GM21786 (cell line): ENCODE data around the gene LRRC8B.
"Not testable (repeated sequence)": the region's sequence is repeated elsewhere in the genome, so short reads cannot be mapped to it uniquely, and the experiment has no call there.

Experiments
- ATAC-seq: cut with Tn5 transposase; IDR thresholded peaks from one replicate; pipeline ENCODE4 v1.9.1; 2021; ENCODE audit not compliant: unreplicated experiment

LRRC8B gene

DNA sequence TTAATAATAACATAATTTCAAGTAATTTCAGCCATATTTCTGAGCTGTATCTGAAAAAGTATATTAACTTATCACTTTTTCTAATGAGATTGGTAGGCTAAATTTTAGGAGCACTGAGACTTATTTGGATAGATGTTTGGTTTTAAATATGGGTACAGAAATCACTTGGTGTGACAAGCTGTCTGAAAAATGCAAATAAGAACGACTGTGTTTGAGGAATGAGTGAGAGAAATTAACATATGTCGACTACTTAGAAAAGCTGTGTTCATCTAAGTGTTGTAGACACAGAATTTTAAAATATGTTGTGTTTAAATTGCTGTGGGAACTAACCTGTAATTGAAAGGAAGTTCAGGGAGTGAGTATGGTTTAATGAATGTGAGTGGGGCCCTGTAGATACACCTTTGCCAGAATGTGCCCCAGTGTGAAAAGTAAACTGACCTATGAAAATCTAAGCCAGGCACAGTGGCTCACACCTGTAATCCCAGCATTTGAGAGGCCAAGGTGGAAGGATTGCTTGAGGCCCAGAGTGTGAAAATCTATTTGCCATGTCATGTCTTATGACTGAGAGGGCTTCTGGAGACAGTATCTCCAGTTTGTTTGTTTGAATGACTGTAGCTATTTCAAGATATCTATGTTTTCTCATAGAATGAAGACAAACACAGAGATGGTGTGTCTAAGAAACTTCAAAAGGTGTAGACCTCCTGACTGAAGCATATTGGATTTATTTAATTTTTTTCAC lies 54.5 kb downstream of the LRRC8B start:
- no peak for ATAC-seq

DNA sequence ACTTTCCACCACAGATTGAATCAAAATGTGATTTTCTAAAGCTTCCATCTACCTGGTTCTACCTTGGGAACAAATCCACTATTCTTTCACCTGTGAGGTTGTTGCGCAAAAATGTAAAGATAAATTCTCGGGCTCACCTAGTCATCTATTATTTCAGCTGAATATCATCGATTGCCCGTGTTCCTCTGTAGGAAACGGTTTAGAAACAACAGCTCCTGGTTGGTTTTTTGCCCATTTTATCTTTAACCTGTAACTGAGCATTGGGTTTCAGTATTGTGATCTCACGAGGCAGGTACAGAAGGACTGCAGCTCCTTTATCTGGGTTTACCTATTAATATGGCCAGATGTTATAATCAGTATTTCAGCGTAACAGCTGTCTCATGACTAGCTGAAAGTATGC lies 55.4 kb downstream of the LRRC8B start:
- ATAC-seq: no peak

DNA sequence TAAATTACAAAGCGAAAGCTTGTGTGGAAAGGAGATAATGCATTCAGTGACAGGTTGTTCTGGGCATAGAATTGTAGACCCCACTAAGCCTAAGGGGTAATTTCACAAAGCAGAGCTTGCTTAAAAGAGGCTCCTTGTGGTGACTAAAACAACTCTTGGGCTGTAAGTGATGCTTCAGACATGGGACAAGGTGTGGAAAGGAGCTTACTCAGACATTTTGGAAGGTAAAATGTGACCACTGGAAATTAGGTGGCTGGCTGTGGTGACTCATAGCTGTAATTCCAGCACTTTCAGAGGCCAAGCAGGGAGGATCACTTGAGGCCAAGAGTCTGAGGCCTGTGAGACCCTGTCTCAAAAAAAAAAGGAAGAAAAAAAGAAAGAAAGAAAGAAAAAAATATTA lies 57.2 kb downstream of the LRRC8B start:
- no peak for ATAC-seq

DNA sequence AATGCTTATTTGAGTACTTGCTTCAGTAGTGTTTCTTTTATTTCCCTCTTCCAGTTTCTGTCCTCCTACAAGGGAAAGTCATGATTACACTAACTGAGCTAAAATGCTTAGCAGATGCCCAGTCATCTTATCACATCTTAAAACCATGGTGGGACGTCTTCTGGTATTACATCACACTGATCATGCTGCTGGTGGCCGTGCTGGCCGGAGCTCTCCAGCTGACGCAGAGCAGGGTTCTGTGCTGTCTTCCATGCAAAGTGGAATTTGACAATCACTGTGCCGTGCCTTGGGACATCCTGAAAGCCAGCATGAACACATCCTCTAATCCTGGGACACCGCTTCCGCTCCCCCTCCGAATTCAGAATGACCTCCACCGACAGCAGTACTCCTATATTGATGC lies 57.9 kb downstream of the LRRC8B start:
- ATAC-seq: no peak

DNA sequence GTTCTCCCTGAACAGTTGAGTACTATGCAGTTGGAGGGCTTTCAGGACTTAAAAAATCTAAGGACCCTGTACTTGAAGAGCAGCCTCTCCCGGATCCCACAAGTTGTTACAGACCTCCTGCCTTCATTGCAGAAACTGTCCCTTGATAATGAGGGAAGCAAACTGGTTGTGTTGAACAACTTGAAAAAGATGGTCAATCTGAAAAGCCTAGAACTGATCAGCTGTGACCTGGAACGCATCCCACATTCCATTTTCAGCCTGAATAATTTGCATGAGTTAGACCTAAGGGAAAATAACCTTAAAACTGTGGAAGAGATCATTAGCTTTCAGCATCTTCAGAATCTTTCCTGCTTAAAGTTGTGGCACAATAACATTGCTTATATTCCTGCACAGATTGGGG lies 59.6 kb downstream of the LRRC8B start:
- no peak for ATAC-seq

DNA sequence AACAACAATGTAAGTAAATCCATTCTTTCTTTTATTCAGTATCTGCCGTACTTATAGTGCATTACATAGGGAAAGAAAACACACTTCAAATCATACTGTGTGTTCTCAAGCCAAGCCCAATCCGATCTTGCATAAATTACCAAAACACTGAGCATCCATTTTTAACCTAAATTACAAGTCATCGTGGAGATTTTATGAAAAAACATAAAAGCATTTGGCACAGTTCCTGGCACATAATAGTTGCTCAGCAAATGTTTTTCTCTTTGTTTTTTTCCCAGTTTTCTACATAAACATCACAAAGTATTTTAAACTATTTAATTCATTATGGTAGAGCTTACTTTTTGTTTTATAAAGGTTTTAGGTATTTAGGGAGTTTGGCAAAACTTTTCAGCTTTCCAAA lies 60.2 kb downstream of the LRRC8B start:
- ATAC-seq: no peak

DNA sequence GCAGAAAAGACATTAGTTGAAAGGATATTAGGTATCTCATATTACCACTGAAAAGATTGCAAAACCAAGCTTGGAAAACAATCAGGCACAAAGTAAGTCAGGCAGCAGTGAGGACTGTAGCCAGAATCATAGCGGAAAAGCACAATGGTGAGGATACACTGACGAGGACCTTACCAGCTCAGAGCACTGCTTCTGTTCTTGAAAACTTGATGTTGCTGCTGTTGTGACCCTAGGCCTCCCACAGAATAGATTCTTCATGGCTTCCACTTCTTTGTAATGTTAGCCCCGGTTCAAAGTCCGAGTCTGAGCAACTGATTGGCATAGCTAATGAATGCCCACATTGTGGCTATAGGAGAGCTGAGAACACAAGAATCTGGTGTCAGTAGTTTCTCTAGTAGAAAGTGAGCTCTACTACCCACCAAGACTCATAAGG lies 63.1 kb downstream of the LRRC8B start:
- no peak for ATAC-seq

DNA sequence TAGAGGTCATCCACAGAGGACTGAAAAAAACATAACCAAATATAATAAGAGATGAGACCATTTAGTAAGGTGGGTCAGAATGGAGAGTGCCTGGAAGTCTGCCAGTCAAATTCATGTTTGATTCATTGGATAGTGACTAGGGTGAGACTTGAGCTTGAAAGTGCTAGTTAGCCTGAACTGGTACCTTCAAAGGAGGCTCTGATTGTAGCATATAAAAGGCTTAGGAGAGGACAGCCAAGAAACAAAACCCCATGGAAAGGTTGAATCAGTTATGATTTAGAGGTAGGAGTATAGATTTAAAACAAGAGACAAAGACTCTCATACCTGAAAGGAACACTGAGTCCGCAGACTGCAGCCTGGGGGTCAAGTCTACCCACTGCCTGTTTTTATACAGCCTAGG lies 63.9 kb downstream of the LRRC8B start:
- ATAC-seq: no peak

DNA sequence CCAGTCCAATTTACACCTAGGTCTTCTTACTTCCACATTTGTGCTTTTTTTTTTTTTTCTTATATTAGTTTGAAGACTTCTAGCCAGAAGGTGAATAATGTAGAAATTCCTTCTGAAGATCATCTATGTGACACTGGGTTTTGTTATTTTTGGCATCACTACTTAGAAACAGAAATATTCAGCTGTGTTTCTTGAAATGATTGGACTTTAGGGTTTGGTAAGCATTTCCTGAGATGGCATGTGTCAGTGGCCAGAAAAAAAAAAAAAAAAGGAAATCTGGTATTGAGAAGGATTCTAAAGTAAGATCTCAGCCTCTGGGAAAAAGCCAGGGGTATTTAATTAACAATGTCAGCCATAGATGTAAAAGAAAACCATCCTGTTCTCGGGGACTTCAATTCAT lies 64.9 kb downstream of the LRRC8B start:
- no peak for ATAC-seq

DNA sequence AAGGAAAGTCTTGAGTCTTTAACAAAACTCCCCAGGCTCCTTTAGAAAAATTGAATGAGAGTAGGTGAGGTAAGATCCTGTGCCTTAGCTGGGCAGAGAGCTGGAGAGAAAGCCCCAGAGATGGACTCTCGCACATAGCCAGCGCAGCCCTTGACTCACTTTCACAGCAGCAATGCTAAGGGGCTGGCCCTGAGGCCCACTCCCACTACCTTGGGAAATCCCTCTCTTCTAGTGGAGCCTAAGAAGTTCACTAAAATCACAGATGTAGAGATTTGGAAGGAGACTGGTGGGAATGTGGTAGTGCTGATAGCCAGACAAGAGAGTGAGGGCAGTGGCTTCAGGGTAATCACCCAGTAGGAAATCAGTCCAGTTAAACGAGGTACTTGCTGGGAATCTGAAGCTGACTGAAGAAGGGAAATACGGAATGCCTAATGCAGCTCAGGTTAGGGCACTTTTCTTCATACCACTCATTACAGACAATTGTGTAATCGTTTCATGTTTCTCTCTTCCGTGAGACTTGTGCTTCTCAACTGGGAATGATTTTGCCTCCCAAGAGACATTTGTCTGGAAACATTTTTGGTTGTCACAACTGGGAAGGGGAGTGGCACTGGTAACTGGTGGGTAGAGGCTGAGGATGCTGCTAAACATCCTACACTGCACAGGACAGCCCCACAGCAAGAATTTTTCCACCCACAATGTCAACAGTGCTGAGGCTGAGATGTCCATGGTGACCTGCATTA lies 65.9 kb downstream of the LRRC8B start:
- no peak for ATAC-seq

DNA sequence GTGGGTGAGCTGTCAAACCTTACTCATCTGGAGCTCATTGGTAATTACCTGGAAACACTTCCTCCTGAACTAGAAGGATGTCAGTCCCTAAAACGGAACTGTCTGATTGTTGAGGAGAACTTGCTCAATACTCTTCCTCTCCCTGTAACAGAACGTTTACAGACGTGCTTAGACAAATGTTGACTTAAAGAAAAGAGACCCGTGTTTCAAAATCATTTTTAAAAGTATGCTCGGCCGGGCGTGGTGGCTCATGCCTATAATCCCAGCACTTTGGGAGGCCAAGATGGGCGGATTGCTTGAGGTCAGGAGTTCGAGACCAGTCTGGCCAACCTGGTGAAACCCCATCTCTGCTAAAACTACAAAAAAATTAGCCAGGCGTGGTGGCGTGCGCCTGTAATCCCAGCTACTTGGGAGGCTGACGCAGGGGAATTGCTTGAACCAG lies 68.3 kb downstream of the LRRC8B start:
- ATAC-seq: not testable (repeated sequence)

DNA sequence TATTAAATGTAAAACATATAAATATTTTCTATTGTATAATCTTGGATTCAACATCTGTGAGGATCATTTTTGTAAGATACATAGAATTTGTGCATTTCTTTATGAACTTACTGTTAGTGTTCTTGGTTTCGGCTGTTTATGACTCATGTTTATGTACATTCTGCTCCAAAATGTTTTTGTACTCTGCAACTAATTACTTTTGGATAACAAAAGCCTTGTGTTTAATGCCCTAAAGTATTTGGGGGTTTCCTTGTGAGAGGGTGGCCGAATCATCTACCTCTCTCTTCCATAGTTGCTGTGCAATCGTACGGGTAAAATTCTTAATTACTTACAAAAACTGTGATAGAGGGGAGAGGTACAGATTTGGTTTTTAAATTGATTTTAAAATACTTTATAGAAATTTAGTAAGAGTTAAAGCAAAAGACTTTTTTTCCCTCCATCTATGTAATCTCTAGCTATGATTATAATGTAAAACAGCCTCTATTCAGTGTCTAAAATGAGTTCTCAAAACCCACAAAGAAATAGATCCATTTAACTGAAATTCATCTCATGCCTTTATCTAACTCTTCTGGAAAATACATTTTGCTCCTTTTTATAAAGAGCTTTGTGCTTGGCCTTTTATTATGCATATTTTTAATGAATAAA lies 69.6 kb downstream of the LRRC8B start:
- no peak for ATAC-seq

DNA sequence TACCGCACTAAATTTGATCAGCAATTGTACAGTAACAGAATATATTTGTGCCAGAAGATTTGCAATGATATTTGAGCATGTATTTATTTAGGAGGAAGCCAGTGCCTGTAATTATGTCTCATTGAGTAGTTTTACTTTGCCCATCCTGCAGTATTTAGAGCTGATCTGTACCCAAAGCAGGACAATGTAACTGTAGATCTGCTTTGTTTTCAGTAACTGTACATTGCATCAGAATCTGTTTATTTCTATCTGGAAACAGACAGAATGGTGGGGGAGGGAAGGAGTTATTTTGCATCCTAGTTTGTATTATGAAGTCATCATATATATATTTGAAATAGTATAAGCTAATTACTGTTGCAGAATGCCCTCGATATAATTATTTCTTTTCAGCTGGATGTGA lies 72.1 kb downstream of the LRRC8B start:
- no peak for ATAC-seq

DNA sequence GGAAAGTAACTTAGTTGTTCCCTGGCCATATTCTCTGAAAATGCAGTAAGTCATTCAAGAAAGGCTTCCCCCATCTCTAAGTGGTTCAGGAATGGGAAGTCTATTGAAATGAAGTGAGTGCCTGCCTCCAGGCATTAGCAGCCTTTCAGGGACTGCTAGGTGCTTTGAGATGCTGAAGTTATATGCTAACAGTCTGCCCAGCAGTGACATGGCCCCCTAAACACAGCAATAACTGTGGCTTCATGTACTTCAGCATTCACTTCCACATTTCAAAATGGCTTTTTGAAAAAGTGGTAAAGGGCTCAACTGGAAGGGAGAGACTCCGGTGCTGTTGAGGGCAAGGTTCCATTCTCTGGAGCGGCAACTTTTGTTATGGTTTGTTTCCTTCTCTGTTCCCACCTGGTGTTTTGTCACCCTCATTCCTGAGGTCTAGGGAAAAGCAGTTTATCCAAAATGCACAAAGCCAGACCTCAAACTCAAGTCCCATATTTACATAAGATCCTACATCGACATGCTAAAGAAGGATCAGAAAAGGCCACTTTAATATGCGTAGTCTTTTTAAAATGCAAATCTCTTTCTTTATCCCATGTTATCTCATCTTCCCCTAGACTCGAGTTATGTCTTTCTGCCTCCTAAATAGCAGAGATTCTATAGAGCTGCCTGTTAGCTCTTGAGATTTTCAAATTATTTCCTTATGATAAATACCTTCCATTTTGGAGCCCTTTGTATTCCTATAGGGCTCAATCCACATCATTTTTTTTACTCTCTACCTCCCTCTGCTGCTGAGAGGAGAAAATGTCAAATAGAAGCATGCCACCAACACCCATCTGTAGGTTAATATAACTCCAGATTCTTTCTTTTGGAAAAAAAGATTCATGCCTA lies 74.1 kb downstream of the LRRC8B start:
- ATAC-seq: no peak

DNA sequence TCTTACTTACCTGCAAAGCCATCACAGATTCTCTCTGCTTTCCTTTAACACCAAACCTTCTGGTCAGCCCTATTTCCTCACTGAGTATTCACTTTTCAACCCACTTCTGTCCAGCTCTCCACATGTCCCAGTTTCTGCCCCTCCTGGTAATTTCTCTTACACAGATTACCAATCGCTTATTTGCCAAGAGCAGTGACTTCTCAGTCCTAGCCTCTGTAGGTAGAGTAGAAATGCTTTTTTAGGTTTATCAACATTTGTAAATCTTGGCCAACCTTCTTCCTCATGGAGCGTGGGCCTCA lies 74.7 kb downstream of the LRRC8B start:
- ATAC-seq: no peak

DNA sequence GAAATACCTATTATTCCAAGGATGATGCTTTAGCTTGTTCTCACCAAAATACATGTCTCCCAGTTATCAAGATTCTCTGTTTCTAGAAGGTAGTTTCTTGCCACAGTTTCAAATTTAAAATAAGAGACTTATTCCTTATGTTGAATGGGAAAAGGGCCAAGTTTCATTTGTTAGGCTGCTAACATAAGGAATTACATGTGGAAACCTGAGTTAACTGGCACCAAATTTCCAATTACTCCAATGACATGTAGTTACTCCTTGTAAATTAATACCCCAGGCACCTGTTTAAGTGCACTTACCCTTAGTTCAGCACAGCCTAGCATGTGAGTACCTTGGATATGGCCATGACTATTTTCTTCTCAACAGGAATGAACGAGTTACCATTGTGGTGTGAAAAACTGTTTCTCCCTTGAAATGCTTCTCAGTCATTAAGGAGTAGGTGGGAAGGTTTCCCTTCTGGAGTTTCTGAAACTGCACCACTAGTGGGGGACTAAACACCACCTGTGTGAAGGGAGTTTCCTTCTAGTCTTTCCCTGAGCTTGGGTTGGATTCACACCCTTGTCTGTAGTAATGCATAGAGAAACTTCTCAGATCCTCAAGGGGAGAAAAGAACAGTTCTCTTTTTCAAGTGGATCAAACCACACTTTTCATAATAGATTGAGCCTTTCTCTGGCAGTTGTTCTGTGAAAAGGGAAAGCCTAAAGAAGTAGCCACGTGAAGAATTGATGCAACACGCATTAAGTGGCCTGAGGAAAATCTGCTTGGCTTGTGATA lies 76.0 kb downstream of the LRRC8B start:
- ATAC-seq: no peak

DNA sequence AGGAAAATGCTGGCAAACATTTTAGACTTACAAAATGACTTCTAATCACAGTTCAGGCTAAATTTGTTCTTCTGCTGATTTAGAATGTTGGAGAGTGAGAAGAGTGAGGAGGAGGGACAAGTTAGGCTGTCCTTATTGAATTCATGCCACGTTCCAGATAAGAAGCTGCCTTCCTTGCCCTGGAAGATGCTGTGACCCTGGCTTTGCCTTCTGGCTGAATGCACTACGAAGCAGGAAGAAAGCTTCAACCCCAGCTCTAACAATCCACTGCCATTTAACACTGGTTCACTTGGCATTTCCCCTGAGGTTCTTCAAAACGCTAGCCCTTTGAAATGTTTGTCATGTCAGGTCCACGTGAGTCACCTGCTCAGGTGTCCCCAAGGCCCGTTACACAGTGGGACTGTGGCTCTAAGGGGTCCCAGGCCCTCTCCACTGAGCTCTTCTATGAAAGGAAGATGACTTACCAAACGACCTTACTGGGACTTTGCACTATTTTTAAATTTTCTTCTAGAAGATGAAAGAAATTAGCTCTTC lies 78.3 kb downstream of the LRRC8B start:
- ATAC-seq: no peak

DNA sequence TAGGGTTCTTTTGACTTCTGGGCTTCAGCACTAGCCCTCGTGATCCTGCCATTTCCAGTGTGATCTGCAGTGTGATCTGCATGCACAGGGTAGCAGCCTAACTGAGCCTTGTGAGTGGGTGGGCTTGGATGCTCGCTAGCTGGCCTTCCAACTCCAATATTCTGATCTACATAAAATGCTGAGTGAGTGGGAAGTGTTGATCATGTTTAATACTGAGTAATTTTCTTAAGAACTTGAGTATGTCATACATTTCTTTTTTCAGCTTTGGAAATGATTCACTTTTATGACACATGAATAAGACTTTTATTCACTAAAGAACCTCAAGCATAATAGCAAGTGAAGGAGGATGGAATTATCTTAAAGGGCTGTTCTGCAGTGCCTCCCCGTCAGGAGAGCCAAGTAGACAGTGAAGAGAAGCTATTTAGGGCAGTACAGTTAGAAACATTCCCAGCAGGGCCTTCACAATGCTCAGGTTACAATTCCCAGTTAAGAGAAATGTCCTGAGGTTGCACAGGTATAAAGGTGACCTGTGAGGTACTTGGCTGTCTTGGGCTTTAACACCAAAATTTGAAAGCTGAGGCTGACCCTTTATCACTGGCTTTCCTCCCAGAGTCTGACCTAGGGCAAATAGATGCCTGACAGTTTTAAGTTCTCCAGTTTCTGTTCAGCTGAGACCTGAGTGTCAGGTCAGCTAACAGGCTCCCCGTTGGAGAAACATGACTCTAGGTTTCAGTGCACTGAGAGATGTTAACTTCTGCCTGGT lies 79.2 kb downstream of the LRRC8B start:
- no peak for ATAC-seq

DNA sequence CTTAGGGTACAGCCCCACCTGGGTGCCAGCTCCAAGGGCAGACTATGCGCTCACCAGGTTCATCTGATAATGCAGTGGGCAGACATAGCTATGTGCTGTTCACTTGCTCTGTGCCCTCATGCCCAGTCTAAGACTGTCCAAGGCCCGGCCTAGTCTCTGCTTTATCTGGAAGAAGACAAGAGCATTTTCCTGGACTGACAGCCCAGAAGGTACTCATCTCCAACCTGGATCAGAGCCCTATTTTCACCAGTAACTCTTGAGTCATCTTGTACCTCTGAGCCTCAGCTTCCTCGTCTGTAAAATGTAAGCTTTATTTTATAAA lies 79.7 kb downstream of the LRRC8B start:
- no peak for ATAC-seq

DNA sequence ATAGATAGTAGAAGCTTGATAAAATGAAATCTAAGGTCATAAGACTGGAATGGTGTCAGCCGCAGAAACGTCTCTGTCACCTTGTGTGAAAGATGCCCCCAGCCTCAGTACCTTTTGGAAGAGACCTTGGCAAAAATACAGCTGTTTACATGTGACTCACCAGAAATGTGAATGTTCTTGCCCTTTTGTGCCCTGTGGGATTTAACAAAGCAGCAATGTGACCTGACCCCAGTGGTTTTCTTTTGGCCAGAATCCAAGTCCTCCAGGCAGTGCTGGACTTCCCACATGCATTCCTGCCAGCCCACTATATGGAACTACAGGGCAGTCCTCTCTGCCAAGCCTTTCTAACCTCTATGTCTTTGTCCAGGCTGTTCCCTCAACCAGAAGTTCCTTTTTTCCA lies 81.1 kb downstream of the LRRC8B start:
- no peak for ATAC-seq
